Endothelial cell (in vitro differentiated cells): ENCODE results near the gene OSBPL6. TPM values are rescaled to one million over a fixed set of nuclear protein-coding genes. Genes with fewer than 3 reads are reported as not detected.

Source experiments
- DNase-seq: peaks from one replicate; pipeline ENCODE4 v3.0.0; 2021; ENCODE audit warnings: low spot score
- H3K27ac Mint-ChIP-seq: one replicate; pipeline ENCODE4 v1.8.0; 2021; ENCODE audit warnings: mixed read lengths, inconsistent platforms; ENCODE audit not compliant: unreplicated experiment
- H3K27me3 Mint-ChIP-seq: one replicate; pipeline ENCODE4 v1.8.0; 2021; ENCODE audit warnings: mild to moderate bottlenecking, moderate library complexity, mixed read lengths, inconsistent platforms; ENCODE audit not compliant: unreplicated experiment
- H3K36me3 Mint-ChIP-seq: one replicate; pipeline ENCODE4 v1.8.0; 2021; ENCODE audit warnings: mild to moderate bottlenecking, low read depth, mixed read lengths, inconsistent platforms; ENCODE audit not compliant: unreplicated experiment
- H3K4me1 Mint-ChIP-seq: one replicate; pipeline ENCODE4 v1.8.0; 2021; ENCODE audit warnings: mild to moderate bottlenecking, mixed read lengths, inconsistent platforms; ENCODE audit not compliant: unreplicated experiment
- H3K4me3 Mint-ChIP-seq: one replicate; pipeline ENCODE4 v1.8.0; 2021; ENCODE audit warnings: mild to moderate bottlenecking, mixed read lengths, inconsistent platforms; ENCODE audit not compliant: unreplicated experiment
- H3K9me3 Mint-ChIP-seq: one replicate; pipeline ENCODE4 v1.8.0; 2021; ENCODE audit warnings: mixed read lengths, inconsistent platforms; ENCODE audit not compliant: unreplicated experiment
- CTCF ChIP-seq: fragments of 200-600 bp; sonication (generic); IDR thresholded peaks from one replicate; pipeline ENCODE4 v1.5.0; 2021; ENCODE audit warnings: antibody characterized with exemption; ENCODE audit not compliant: unreplicated experiment
- total RNA-seq: library from RNA; stranded (reverse); fragmentation: NEBNext Ultra II Directional; extraction: Animal tissue kit (Norgen Biotek cat#: 25700); gene quantifications from one replicate; pipeline ENCODE4 v1.2.1, GENCODE V29; 2021; ENCODE audit not compliant: unreplicated experiment

Gene OSBPL6
- total RNA-seq, 1 donor from 2014 or later, result 3.0 TPM

GRCh38 chr2:178448968-178449661 lies 254.8 kb downstream of the OSBPL6 start:
- Mint-ChIP-seq H3K9me3 (no peaks in the 10 kb centered on the region), H3K4me1 (peaks cover 13% of the 10 kb centered on the region), H3K4me3 (peak overlapping the region; percentile 8), H3K27me3 (peaks cover 4% of the 10 kb centered on the region), H3K27ac (no peak overlapping the region), H3K36me3 (peaks cover 4% of the 10 kb centered on the region)
- TF ChIP-seq CTCF, result no peak
- DNase-seq, result no peak

DNA sequence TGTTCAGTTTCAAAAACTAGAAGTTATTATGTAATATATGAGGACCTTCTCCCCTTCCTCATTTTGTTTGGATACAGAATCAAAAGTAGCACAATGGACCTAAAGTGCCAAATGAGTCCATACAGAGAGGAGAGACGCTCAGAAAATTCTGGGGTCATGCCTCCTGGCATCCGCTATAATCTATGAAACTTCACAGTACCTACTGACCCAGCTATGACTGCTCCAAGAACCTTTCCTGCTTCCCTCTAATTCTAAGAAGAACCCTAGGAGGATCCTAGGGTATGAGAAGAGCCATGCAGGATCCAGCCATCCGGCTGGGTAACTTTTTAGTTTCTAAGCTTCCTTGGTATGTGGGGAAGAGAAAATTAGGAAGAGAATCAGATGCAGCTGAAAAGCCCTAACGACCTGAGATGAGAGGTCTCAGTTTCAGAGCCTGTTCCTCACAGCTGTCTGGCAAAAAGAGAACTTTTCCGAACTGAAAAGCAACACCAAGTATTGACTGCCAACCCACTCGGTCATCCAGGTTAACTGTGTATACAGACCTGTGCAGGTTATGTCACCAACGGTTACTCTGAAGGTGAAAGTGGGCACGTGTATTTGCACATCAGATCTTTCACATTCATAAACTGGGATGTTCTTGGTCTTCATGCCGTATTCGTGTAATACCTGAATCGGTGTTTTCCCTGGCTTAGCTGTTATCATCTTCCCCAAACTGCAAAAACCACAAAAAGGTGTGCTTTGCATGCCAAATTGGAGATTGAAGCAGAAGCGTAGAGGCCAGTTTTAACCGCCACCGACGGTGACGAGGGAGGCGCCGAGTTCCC lies 255.6 kb downstream of the OSBPL6 start:
- Mint-ChIP-seq H3K36me3 (peaks cover 8% of the 10 kb centered on the region), H3K27ac (peak overlapping the region; percentile 78), H3K4me3 (peak overlapping the region; percentile 88), H3K4me1 (peaks cover 13% of the 10 kb centered on the region), H3K9me3 (no peaks in the 10 kb centered on the region), H3K27me3 (peaks cover 6% of the 10 kb centered on the region)
- no peak for TF ChIP-seq CTCF
- DNase-seq, result no peak

DNA sequence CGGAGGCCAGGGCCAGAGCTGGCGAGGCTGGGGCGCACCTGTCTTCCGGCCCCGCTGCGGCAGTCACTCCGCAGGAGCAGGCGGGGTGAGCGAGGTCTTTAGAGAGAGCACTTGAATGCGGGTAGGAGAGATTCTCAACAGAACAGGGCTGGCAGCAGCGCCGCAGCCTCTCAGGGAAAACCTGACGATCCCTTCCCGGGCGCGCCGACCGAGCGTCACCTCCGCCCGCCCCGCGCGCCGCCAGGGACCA lies 256.1 kb downstream of the OSBPL6 start:
- H3K36me3 Mint-ChIP-seq, result peaks cover 8% of the 10 kb centered on the region
- H3K27me3 Mint-ChIP-seq, result peaks cover 6% of the 10 kb centered on the region
- no peak for DNase-seq

DNA sequence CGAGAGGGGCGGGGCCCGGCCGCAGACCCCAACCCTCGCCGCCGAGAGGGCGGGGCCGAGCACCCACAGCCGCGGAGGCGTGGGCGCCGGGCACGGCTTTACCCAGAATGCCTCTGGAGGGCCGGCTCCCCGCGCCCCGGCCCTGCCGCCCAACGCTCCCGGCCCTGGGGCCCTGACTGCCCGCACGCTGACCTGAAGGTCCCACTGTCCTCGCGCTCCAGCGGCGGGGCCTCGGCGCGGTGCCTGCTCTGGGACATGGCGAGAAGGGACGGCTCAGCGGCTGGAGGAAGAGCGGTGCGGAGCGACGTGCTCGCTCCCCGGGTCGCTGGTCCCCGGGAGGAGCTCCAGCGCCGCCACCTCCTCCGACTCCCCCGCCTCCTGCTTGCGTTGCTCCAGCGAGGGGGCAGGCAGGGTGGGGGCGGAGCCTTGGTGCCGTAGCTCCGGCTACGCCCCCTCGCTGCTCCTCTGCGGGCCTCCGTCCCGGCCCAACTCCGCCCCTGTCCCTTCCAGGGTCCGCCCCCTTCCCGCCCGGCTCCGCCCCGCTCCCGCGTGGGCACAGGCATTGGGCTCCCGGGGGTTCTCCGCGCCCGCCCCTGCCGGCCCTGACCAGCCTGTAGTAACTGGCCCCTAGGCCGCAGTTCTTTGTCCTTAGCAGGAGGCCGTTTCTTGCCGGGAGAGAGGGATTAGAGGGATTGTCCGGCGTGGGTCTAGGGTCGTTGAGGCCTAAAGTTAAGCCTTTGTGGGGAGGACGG lies 256.6 kb downstream of the OSBPL6 start, which contains the start of the genes PJVK and PRKRA:
Gene PJVK (plus strand): TSS at position 605 of the 752 bp plus-strand sequence. CDS start 2,032 bp downstream, outside the sequence.
Gene PRKRA (minus strand): TSS at position 402 of the 752 bp plus-strand sequence. CDS start 145 bp downstream, at position 257.
- Mint-ChIP-seq H3K4me1 (peaks cover 13% of the 10 kb centered on the region), H3K9me3 (no peaks in the 10 kb centered on the region), H3K4me3 (peak within 1 kb of the TSS; percentile 92), H3K36me3 (peaks cover 8% of the 10 kb centered on the region), H3K27me3 (peaks cover 6% of the 10 kb centered on the region), H3K27ac (peak within 1 kb of the TSS; percentile 100)
- no peak for TF ChIP-seq CTCF
- DNase-seq, result peak; percentile 100

More for the DNA sequence above, 256.1 kb downstream of the OSBPL6 start:
- H3K4me1 Mint-ChIP-seq, result peaks cover 13% of the 10 kb centered on the region
- no peaks in the 10 kb centered on the region for H3K9me3 Mint-ChIP-seq
- H3K4me3 Mint-ChIP-seq, result peak overlapping the region; percentile 88
- H3K27ac Mint-ChIP-seq, result no peak overlapping the region
- no peak for TF ChIP-seq CTCF
